PC-9 (cell line): ENCODE data around the gene DAPK1.

ENCODE experiments used
- EZH2 ChIP-seq: fragments of 200-600 bp; sonication (generic); IDR thresholded peaks from 2 replicates; pipeline ENCODE4 v1.8.0; 2017; ENCODE audit warnings: antibody characterized with exemption, low read depth
- TF ChIP-seq, protein P1 (sequence below): fragments of 200-600 bp; sonication (generic); conservative IDR thresholded peaks from 2 replicates; pipeline ENCODE4 v1.6.1; 2017; ENCODE audit warnings: mixed run types, antibody characterized with exemption, mild to moderate bottlenecking, moderate library complexity

DNA sequence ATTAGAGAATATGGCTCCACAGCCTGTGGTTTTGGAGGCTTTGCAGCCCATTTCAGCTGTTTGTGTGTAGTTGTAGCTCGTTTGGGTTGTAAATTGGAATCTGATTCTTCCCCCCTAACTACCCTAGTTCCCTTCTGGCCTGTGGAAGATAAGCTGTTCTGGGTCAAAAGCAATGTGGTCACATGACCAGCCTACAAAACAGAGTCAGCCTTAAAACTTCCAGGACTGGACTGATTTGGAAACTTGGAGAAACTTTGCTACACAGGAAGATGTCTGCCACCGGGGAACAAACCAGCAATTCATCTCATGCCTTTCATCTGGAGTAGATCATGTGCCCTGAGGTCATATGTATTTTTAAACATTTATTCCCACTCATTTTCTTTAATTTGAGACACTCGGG is 83.8 kb downstream of the DAPK1 start:
- TF ChIP-seq, protein P1, sequence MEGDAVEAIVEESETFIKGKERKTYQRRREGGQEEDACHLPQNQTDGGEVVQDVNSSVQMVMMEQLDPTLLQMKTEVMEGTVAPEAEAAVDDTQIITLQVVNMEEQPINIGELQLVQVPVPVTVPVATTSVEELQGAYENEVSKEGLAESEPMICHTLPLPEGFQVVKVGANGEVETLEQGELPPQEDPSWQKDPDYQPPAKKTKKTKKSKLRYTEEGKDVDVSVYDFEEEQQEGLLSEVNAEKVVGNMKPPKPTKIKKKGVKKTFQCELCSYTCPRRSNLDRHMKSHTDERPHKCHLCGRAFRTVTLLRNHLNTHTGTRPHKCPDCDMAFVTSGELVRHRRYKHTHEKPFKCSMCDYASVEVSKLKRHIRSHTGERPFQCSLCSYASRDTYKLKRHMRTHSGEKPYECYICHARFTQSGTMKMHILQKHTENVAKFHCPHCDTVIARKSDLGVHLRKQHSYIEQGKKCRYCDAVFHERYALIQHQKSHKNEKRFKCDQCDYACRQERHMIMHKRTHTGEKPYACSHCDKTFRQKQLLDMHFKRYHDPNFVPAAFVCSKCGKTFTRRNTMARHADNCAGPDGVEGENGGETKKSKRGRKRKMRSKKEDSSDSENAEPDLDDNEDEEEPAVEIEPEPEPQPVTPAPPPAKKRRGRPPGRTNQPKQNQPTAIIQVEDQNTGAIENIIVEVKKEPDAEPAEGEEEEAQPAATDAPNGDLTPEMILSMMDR, result no peak
- TF ChIP-seq EZH2, result no peak
